ENCODE measurements around the gene BSPH1. TPM values are rescaled to one million over a fixed set of nuclear protein-coding genes. Genes with fewer than 3 reads are reported as not detected.
"Not testable (repeated sequence)": the region's sequence is repeated elsewhere in the genome, so short reads cannot be mapped to it uniquely, and the experiment has no call there.

Gene BSPH1
- polyA plus RNA-seq, 1 donor from 2014 or later = not detected

GRCh38 chr19:47991191-47991808, 670 bp downstream of the BSPH1 start:
- H4K20me1 ChIP-seq (ENCODE audit: insufficient read depth) = no peaks in the 10 kb centered on the region
- H3K9ac ChIP-seq (ENCODE audit: low read length) = no peak overlapping the region
- no peaks in the 10 kb centered on the region for H3K9me3 ChIP-seq (ENCODE audit: low read length)
- H3K9me2 ChIP-seq (ENCODE audit: insufficient read depth, low read length) = no peaks in the 10 kb centered on the region
- no peak overlapping the region for H3K4me2 ChIP-seq (ENCODE audit: low read length)
- no peak overlapping the region for H2AFZ ChIP-seq (ENCODE audit: low read depth, low read length)
- no peaks in the 10 kb centered on the region for H3K79me2 ChIP-seq (replicated peaks; ENCODE audit: insufficient read depth, low read length)
- no peaks in the 10 kb centered on the region for H3F3A ChIP-seq (ENCODE audit: insufficient read depth, low read length, poor library complexity, severe bottlenecking)
- TF ChIP-seq CTCF (IDR thresholded peaks at IDR 0.05; ENCODE audit: poor library complexity, severe bottlenecking) (no peak), EP300 (conservative IDR thresholded peaks at IDR 0.05; ENCODE audit: poor library complexity, severe bottlenecking) (no peak), EZH2 (IDR thresholded peaks at IDR 0.05; ENCODE audit: borderline replicate concordance, insufficient read depth, low read length, poor library complexity, severe bottlenecking) (no peak), REST (IDR thresholded peaks at IDR 0.05; ENCODE audit: borderline replicate concordance) (no peak), SMC3 (conservative IDR thresholded peaks at IDR 0.05; ENCODE audit: poor library complexity) (no peak), RAD21 (conservative IDR thresholded peaks at IDR 0.05) (no peak), MXI1 (conservative IDR thresholded peaks at IDR 0.05; ENCODE audit: poor library complexity, severe bottlenecking) (no peak), TAF1 (IDR thresholded peaks at IDR 0.05; ENCODE audit: low read depth) (no peak), POLR2AphosphoS5 (IDR thresholded peaks at IDR 0.05) (no peak)
- H3K36me3 ChIP-seq (ENCODE audit: insufficient read depth, low read length) = no peaks in the 10 kb centered on the region
- no peak overlapping the region for H3K4me3 ChIP-seq (ENCODE audit: low read length)
- no peak overlapping the region for H3K27ac ChIP-seq (ENCODE audit: low read length)
- H3K27me3 ChIP-seq (ENCODE audit: insufficient read depth, low read depth, low read length) = no peaks in the 10 kb centered on the region

- no peaks in the 10 kb centered on the region for H3K27me3 ChIP-seq (ENCODE audit: insufficient read depth, low read depth, low read length)
- no peaks in the 10 kb centered on the region for H3K9me2 ChIP-seq (ENCODE audit: insufficient read depth, low read length)
- TF ChIP-seq MXI1 (conservative IDR thresholded peaks at IDR 0.05; ENCODE audit: poor library complexity, severe bottlenecking) = no peak
- no peak for TF ChIP-seq EP300 (conservative IDR thresholded peaks at IDR 0.05; ENCODE audit: poor library complexity, severe bottlenecking)
- TF ChIP-seq REST (IDR thresholded peaks at IDR 0.05; ENCODE audit: borderline replicate concordance) = no peak
- TF ChIP-seq SMC3 (conservative IDR thresholded peaks at IDR 0.05; ENCODE audit: poor library complexity) = no peak
- no peak for TF ChIP-seq TAF1 (IDR thresholded peaks at IDR 0.05; ENCODE audit: low read depth)
- TF ChIP-seq CTCF (IDR thresholded peaks at IDR 0.05; ENCODE audit: poor library complexity, severe bottlenecking) = no peak
- TF ChIP-seq RAD21 (conservative IDR thresholded peaks at IDR 0.05) = no peak
- H3K36me3 ChIP-seq (ENCODE audit: insufficient read depth, low read length) = no peaks in the 10 kb centered on the region
- H4K20me1 ChIP-seq (ENCODE audit: insufficient read depth) = no peaks in the 10 kb centered on the region
- no peaks in the 10 kb centered on the region for H3K9me3 ChIP-seq (ENCODE audit: low read length)
- H3K27ac ChIP-seq (ENCODE audit: low read length) = no peak overlapping the region
- H3K79me2 ChIP-seq (replicated peaks; ENCODE audit: insufficient read depth, low read length) = no peaks in the 10 kb centered on the region
- H3F3A ChIP-seq (ENCODE audit: insufficient read depth, low read length, poor library complexity, severe bottlenecking) = no peaks in the 10 kb centered on the region
- H2AFZ ChIP-seq (ENCODE audit: low read depth, low read length) = no peak overlapping the region
- no peak overlapping the region for H3K9ac ChIP-seq (ENCODE audit: low read length)
- no peak overlapping the region for H3K4me3 ChIP-seq (ENCODE audit: low read length)
- H3K4me2 ChIP-seq (ENCODE audit: low read length) = no peak overlapping the region
Measured at GRCh38 chr19:47973529-47973928, 18.4 kb downstream of the BSPH1 start.

- H3K9ac ChIP-seq (ENCODE audit: low read length); H3F3A ChIP-seq (ENCODE audit: insufficient read depth, low read length, poor library complexity, severe bottlenecking); H3K27me3 ChIP-seq (ENCODE audit: insufficient read depth, low read depth, low read length); H3K4me2 ChIP-seq (ENCODE audit: low read length); H3K36me3 ChIP-seq (ENCODE audit: insufficient read depth, low read length); H3K4me3 ChIP-seq (ENCODE audit: low read length); H3K9me2 ChIP-seq (ENCODE audit: insufficient read depth, low read length); H4K20me1 ChIP-seq (ENCODE audit: insufficient read depth); H3K9me3 ChIP-seq (ENCODE audit: low read length); H2AFZ ChIP-seq (ENCODE audit: low read depth, low read length); H3K27ac ChIP-seq (ENCODE audit: low read length); H3K79me2 ChIP-seq (replicated peaks; ENCODE audit: insufficient read depth, low read length): not testable (repeated sequence)
Measured at GRCh38 chr19:47955936-47956335, 36.0 kb downstream of the BSPH1 start.

All from neural cell (in vitro differentiated cells).